Endothelial cell of umbilical vein (primary cell): Measurements from ENCODE around the gene CAPN14.

Experiments used
- EZH2 ChIP-seq: IDR thresholded peaks from 2 replicates; pipeline ENCODE4 v1.6.1; 2012; ENCODE audit warnings: borderline replicate concordance, low read depth, mild to moderate bottlenecking, moderate library complexity, low read length, inconsistent platforms; ENCODE audit not compliant: severe bottlenecking
- POLR2A ChIP-seq: IDR thresholded peaks from 2 replicates; pipeline ENCODE4 v1.6.1; 2012; ENCODE audit warnings: low read depth, mild to moderate bottlenecking, control low read depth, low read length
- POLR2AphosphoS5 ChIP-seq: IDR thresholded peaks from 2 replicates; pipeline ENCODE4 v1.6.1; 2012; ENCODE audit warnings: low read depth, mild to moderate bottlenecking, control low read depth, low read length, moderate library complexity; ENCODE audit not compliant: insufficient read depth
- TF ChIP-seq, protein P1 (sequence below), 2 donors: IDR thresholded peaks; 1 replicate in 1 of 2; 2 replicates in 1 of 2; pipeline ENCODE4 v1.5.1; 2011; ENCODE audit warnings: low read length in 2 of 2, mild to moderate bottlenecking in 2 of 2, moderate library complexity in 2 of 2, control low read depth in 1 of 2, inconsistent platforms in 1 of 2, low read depth in 1 of 2; ENCODE audit not compliant: insufficient read depth in 1 of 2; ENCODE audit errors: extremely low read depth in 1 of 2

DNA sequence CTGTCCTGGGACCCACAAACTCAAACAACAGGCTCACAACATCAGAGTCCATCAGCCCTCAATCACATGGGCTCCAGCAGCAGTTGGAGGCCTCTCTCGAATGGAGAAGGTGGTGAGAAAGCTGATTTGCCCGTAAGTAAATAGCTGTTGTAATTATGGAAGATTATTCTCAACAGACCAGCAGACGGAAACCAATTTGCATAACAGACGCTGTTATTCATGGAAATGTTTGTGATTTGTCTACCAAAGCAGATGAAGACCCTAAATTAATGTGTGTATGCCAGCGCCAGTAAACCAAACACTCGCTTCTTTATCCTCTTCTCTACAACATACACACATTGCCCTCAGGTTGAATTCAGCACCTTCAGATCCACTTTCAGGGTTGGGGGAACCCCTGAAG, 55.7 kb downstream of the CAPN14 start:
- TF ChIP-seq, protein P1, sequence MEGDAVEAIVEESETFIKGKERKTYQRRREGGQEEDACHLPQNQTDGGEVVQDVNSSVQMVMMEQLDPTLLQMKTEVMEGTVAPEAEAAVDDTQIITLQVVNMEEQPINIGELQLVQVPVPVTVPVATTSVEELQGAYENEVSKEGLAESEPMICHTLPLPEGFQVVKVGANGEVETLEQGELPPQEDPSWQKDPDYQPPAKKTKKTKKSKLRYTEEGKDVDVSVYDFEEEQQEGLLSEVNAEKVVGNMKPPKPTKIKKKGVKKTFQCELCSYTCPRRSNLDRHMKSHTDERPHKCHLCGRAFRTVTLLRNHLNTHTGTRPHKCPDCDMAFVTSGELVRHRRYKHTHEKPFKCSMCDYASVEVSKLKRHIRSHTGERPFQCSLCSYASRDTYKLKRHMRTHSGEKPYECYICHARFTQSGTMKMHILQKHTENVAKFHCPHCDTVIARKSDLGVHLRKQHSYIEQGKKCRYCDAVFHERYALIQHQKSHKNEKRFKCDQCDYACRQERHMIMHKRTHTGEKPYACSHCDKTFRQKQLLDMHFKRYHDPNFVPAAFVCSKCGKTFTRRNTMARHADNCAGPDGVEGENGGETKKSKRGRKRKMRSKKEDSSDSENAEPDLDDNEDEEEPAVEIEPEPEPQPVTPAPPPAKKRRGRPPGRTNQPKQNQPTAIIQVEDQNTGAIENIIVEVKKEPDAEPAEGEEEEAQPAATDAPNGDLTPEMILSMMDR (IDR thresholded peaks at IDR 0.05; ENCODE audit: extremely low read depth in 1 of 2, insufficient read depth in 1 of 2, low read depth in 1 of 2, low read length in 2 of 2), result no peak
- TF ChIP-seq EZH2 (no peak), POLR2AphosphoS5 (no peak), POLR2A (no peak)
